Fibroblast of mammary gland (primary cell): ENCODE measurements around the gene PLAC1.
A peak's percentile ranks its signal among the peaks of the same experiment; 100 is the strongest.

Experiments
- DNase-seq: peaks from one replicate; pipeline ENCODE4 v3.0.0-alpha.2; 2010; ENCODE audit warnings: low read depth
- H3K4me3 ChIP-seq: 2 replicates; pipeline ENCODE4 v1.5.1; 2011; ENCODE audit warnings: low read depth, mild to moderate bottlenecking, low read length, moderate library complexity; ENCODE audit not compliant: control insufficient read depth
- TF ChIP-seq, protein P1 (sequence below): conservative IDR thresholded peaks from 2 replicates; pipeline ENCODE4 v1.5.1; 2011; ENCODE audit warnings: low read depth, low read length, inconsistent platforms; ENCODE audit not compliant: control insufficient read depth, insufficient read depth

Gene PLAC1

GRCh38 chrX:134660627-134661026 is 2.4 kb upstream of the PLAC1 start:
- TF ChIP-seq, protein P1, sequence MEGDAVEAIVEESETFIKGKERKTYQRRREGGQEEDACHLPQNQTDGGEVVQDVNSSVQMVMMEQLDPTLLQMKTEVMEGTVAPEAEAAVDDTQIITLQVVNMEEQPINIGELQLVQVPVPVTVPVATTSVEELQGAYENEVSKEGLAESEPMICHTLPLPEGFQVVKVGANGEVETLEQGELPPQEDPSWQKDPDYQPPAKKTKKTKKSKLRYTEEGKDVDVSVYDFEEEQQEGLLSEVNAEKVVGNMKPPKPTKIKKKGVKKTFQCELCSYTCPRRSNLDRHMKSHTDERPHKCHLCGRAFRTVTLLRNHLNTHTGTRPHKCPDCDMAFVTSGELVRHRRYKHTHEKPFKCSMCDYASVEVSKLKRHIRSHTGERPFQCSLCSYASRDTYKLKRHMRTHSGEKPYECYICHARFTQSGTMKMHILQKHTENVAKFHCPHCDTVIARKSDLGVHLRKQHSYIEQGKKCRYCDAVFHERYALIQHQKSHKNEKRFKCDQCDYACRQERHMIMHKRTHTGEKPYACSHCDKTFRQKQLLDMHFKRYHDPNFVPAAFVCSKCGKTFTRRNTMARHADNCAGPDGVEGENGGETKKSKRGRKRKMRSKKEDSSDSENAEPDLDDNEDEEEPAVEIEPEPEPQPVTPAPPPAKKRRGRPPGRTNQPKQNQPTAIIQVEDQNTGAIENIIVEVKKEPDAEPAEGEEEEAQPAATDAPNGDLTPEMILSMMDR: no peak
- no peak overlapping the region for H3K4me3 ChIP-seq
- DNase-seq: no peak

DNA sequence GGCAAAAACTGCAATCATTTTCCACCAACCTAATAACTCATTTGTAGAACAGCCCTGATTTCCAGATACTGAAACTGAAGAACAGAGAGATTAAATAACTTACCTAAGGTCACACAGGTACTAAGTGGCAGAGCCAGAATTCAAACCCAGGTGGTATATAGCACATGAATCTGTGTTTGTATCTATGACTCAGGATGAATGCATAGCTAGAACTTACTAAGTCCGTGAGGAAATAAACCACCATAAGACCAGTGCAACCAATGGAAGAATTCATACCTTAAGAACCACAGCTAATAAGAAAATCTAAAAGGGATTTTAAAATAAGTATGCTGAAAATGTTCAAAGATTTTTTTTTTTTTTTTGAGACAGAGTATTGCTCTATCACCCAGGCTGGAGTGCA is 1.5 kb upstream of the PLAC1 start:
- DNase-seq: peak; percentile 16
- TF ChIP-seq, protein P1: no peak
- H3K4me3 ChIP-seq: no peak overlapping the region

DNA sequence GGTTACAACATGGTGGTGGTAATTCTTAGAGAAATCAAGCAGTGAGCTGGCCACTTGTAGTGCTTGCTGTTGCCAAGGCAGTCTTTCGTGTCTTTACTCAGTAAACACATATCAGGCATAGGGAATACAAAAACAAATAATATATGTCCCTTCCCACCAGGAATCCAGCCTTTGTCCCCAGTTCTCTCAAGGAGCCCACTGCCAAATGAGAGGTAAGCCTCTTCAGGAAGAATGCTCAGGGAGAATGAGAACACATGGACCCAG is 421 bp upstream of the PLAC1 start:
- no peak for DNase-seq
- H3K4me3 ChIP-seq: no peak overlapping the region
- TF ChIP-seq, protein P1: no peak

GRCh38 chrX:134654398-134655012 is 3.8 kb downstream of the PLAC1 start:
- TF ChIP-seq, protein P1: no peak
- DNase-seq: peak; percentile 38
- H3K4me3 ChIP-seq: no peak overlapping the region

DNA sequence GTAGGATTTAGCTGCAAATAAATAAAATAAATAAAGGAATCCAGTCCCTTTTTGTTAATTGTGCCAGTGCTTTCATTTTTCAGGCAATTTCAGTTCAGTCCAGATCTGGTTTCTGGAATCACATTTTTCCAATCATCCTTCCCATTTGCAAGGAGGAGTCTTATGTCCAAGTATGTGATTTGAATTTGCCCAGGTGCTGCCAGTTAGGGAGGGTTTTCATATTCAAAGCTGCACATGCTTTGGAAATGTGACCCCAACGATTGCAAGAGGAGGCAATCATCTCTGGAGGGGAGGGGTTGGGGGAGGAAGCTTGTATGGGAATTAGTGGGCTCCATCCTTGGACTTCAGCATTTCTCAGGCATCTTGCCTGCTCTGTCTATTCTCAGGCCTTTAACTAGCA is 4.4 kb downstream of the PLAC1 start:
- H3K4me3 ChIP-seq: no peak overlapping the region
- TF ChIP-seq, protein P1: no peak
- DNase-seq: no peak

DNA sequence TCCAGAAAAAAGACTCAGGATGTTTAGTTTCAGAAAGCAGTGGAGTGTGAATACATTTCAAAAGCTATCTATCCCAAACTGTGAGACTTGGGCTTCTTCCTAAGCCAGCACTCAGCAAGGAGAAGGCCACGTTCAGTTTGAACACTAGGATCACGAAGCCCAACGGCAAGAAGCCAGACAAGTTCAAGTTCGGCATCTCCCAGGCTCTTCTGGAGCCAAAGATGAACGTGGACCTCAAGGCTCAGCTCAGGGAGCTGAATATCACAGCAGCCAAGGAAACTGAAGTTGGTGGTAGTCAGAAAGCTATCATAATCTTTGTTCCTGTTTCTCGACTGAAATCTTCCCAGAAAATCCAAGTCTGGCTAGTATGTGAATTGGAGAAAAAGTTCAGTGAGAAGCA is 7.6 kb downstream of the PLAC1 start:
- no peak overlapping the region for H3K4me3 ChIP-seq
- DNase-seq: no peak
- TF ChIP-seq, protein P1: no peak

- TF ChIP-seq, protein P1: no peak
- H3K4me3 ChIP-seq: no peak overlapping the region
- no peak for DNase-seq
Observed at GRCh38 chrX:134649770-134650169, 8.5 kb downstream of the PLAC1 start.
